ENCODE data around the gene SATB2.

DNA sequence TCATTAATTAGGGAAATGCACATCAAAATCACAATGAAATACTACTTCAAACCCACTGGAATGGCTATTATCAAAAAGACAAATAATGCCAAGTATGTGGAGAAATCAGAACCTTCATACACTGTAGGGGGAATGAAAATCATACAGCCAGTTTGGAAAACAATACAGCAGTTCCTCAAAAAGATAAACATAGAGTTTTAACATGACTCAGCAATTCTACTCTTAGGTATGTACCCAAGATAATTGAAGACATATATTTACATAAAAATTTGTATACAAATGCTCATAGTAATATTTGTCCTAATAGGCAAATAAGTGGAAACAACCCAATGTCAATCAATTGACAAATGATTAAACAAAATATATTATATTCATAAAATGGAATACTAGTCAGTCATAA, 45.4 kb upstream of the SATB2 start:
- no peak for TF ChIP-seq POLR2AphosphoS5 (IDR thresholded peaks at IDR 0.05)
- TF ChIP-seq, protein P1, sequence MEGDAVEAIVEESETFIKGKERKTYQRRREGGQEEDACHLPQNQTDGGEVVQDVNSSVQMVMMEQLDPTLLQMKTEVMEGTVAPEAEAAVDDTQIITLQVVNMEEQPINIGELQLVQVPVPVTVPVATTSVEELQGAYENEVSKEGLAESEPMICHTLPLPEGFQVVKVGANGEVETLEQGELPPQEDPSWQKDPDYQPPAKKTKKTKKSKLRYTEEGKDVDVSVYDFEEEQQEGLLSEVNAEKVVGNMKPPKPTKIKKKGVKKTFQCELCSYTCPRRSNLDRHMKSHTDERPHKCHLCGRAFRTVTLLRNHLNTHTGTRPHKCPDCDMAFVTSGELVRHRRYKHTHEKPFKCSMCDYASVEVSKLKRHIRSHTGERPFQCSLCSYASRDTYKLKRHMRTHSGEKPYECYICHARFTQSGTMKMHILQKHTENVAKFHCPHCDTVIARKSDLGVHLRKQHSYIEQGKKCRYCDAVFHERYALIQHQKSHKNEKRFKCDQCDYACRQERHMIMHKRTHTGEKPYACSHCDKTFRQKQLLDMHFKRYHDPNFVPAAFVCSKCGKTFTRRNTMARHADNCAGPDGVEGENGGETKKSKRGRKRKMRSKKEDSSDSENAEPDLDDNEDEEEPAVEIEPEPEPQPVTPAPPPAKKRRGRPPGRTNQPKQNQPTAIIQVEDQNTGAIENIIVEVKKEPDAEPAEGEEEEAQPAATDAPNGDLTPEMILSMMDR (IDR thresholded peaks at IDR 0.05), result no peak
- no peak for TF ChIP-seq POLR2A (IDR thresholded peaks at IDR 0.05)

Data from breast epithelium (tissue), 3 donors.